K562 (cell line): ENCODE measurements around the gene GNS. TPM values are rescaled to one million over a fixed set of nuclear protein-coding genes. Genes with fewer than 3 reads are reported as not detected.

Source experiments
- ARID3B ChIP-seq: fragments of 250-450 bp; sonication (Bioruptor Pico); IDR thresholded peaks from 2 replicates; pipeline ENCODE4 v1.4.0; 2020; ENCODE audit warnings: borderline replicate concordance
- ATF1 ChIP-seq, 2 experiments: fragments of 450-650 bp in 1 of 2; IDR thresholded peaks; 2 replicates each; pipeline ENCODE4 v1.6.1; 2016; ENCODE audit warnings: missing compliant biosample characterization in 1 of 2, missing genetic modification characterization in 1 of 2
- BACH1 ChIP-seq: fragments of 200-800 bp; sonication (Bioruptor generic); IDR thresholded peaks from 2 replicates; pipeline ENCODE4 v1.6.1; 2016; ENCODE audit warnings: missing genetic modification characterization, missing compliant biosample characterization
- C11orf30 ChIP-seq: fragments of 450-650 bp; IDR thresholded peaks from 2 replicates; pipeline ENCODE4 v1.6.1; 2016; ENCODE audit warnings: low read depth, mild to moderate bottlenecking
- CHCHD3 ChIP-seq: fragments of 250-450 bp; sonication (Bioruptor Pico); IDR thresholded peaks from 2 replicates; pipeline ENCODE4 v2.1.2; 2022; ENCODE audit warnings: mild to moderate bottlenecking
- CHD1 ChIP-seq: fragments of 200-600 bp; sonication (generic); IDR thresholded peaks from one replicate; pipeline ENCODE4 v1.6.1; 2012; ENCODE audit warnings: mild to moderate bottlenecking, moderate library complexity, low read length, inconsistent platforms
- CTCF ChIP-seq, 3 experiments: IDR thresholded peaks in 2 of 3; conservative IDR thresholded peaks in 1 of 3; 2 replicates each; pipeline ENCODE4 v1.5.1; 2011 to 2012; ENCODE audit warnings: low read length in 3 of 3, mild to moderate bottlenecking in 3 of 3, control low read depth in 2 of 3, improper control_type of control experiment in 1 of 3, inconsistent platforms in 1 of 3, low read depth in 1 of 3, mixed read lengths in 1 of 3, moderate library complexity in 1 of 3; ENCODE audit not compliant: insufficient read depth in 2 of 3
- DDX20 ChIP-seq: fragments of 450-650 bp; IDR thresholded peaks from 2 replicates; pipeline ENCODE4 v1.6.1; 2016; ENCODE audit warnings: missing genetic modification characterization, low read depth, mild to moderate bottlenecking, missing compliant biosample characterization, moderate library complexity
- FOSL1 ChIP-seq: fragments of 200-800 bp; sonication (Bioruptor generic); conservative IDR thresholded peaks from 2 replicates; pipeline ENCODE4 v1.6.1; 2016; ENCODE audit warnings: missing genetic modification characterization, missing compliant biosample characterization
- FOXJ2 ChIP-seq: fragments of 200-800 bp; sonication (Bioruptor generic); IDR thresholded peaks from 2 replicates; pipeline ENCODE4 v1.6.1; 2016; ENCODE audit warnings: missing genetic modification characterization, missing compliant biosample characterization
- GTF2B ChIP-seq: IDR thresholded peaks from 2 replicates; pipeline ENCODE4 v1.6.1; 2011; ENCODE audit not compliant: insufficient read length; ENCODE audit errors: extremely low read depth
- HDAC2 ChIP-seq: fragments of 450-650 bp; IDR thresholded peaks from 2 replicates; pipeline ENCODE4 v1.6.1; 2016; ENCODE audit warnings: mild to moderate bottlenecking
- MAFF ChIP-seq: IDR thresholded peaks from 2 replicates; pipeline ENCODE4 v1.6.1; 2012; ENCODE audit warnings: low read length, improper control_type of control experiment
- MAFK ChIP-seq: IDR thresholded peaks from 2 replicates; pipeline ENCODE4 v1.6.1; 2011; ENCODE audit warnings: low read length, improper control_type of control experiment
- MEF2A ChIP-seq: IDR thresholded peaks from 2 replicates; pipeline ENCODE4 v1.6.1; 2011; ENCODE audit warnings: low read depth, mild to moderate bottlenecking, low read length, moderate library complexity; ENCODE audit not compliant: control insufficient read depth
- MEIS2 ChIP-seq: fragments of 450-650 bp; IDR thresholded peaks from 2 replicates; pipeline ENCODE4 v1.6.1; 2014; ENCODE audit warnings: mild to moderate bottlenecking; ENCODE audit not compliant: partially characterized antibody
- MYBL2 ChIP-seq, 2 experiments: fragments of 450-650 bp in 1 of 2; sonication (generic) in 1 of 2; formaldehyde crosslinking in 1 of 2; IDR thresholded peaks; 2 replicates each; pipeline versions ENCODE4 v1.6.1 to v1.8.1; 2017 to 2022; ENCODE audit warnings: borderline replicate concordance in 1 of 2, inconsistent platforms in 1 of 2, low read depth in 1 of 2, mild to moderate bottlenecking in 1 of 2, missing genetic modification reagents in 1 of 2, moderate library complexity in 1 of 2
- NELFE ChIP-seq: IDR thresholded peaks from 2 replicates; pipeline ENCODE4 v1.6.1; 2011; ENCODE audit warnings: mild to moderate bottlenecking; ENCODE audit not compliant: insufficient read depth, insufficient read length
- OTX1 ChIP-seq: fragments of 450-650 bp; formaldehyde crosslinking; IDR thresholded peaks from 2 replicates; pipeline ENCODE4 v1.4.0; 2022; ENCODE audit warnings: mild to moderate bottlenecking
- PKNOX1 ChIP-seq: fragments of 450-650 bp; IDR thresholded peaks from 2 replicates; pipeline ENCODE4 v1.6.1; 2016
- YY1 ChIP-seq, 3 experiments: IDR thresholded peaks; 2 replicates each; pipeline ENCODE4 v1.6.1; 2011; ENCODE audit warnings: low read length in 2 of 3, mild to moderate bottlenecking in 2 of 3, moderate library complexity in 2 of 3, borderline replicate concordance in 1 of 3, control low read depth in 1 of 3, low read depth in 1 of 3; ENCODE audit not compliant: insufficient read depth in 3 of 3, insufficient replicate concordance in 2 of 3, control insufficient read depth in 1 of 3, insufficient read length in 1 of 3; ENCODE audit errors: extremely low read depth in 1 of 3
- ZKSCAN3 ChIP-seq: fragments of 250-450 bp; sonication (Bioruptor Pico); IDR thresholded peaks from 2 replicates; pipeline ENCODE4 v1.4.0; 2020
- ZNF23 ChIP-seq: fragments of 250-450 bp; sonication (Bioruptor Pico); IDR thresholded peaks from 2 replicates; pipeline ENCODE4 v1.4.0; 2020; ENCODE audit warnings: mild to moderate bottlenecking
- polyA plus RNA-seq, 8 experiments: library from polyadenylated mRNA; depleted of rRNA in 4 of 8; stranded (reverse) in 5 of 8; unstranded in 3 of 8; fragments of >200 nt; fragmentation: Nextera tagmentation in 2 of 8; fragmentation: Illumina TruSeq in 1 of 8; extraction: Ambion mirVana in 2 of 8; extraction: Trizol in 1 of 8; gene quantifications; 2 replicates each; pipeline versions ENCODE4 v1.2.1 to v1.2.3, GENCODE V29; 2011 to 2014; ENCODE audit warnings: inconsistent platforms in 1 of 8, missing spikeins in 1 of 8
- total RNA-seq, 7 experiments: library from RNA; depleted of rRNA in 6 of 7; stranded (reverse); fragments of >200 nt in 6 of 7; fragmentation: Illumina TruSeq in 2 of 7; extraction: Trizol in 2 of 7; gene quantifications; 2 replicates each; pipeline versions ENCODE4 v1.2.1 to v1.2.3, GENCODE V29; 2011 to 2021; ENCODE audit warnings: low replicate concordance in 1 of 7

Gene GNS
- total and polyA plus RNA-seq, 9 of the 15 experiments (the other 6 are each of a cell fraction or from before 2014, with no cell fraction given) = 4.6 to 30.3 (median 18.9) TPM

- TF ChIP-seq CTCF (IDR thresholded peaks at IDR 0.05 in 2 of 3, conservative IDR thresholded peaks at IDR 0.05 in 1 of 3; ENCODE audit: insufficient read depth in 2 of 3, low read depth in 1 of 3, low read length in 3 of 3) (peak; percentile 76 to 96 (median 89)), FOSL1 (peak; percentile 57), CHD1 (no peak), ZNF23 (CRISPR knock-in tag) (no peak), ATF1 (CRISPR knock-in tag; IDR thresholded peaks at IDR 0.05) (no peak), ATF1 (tag; IDR thresholded peaks at IDR 0.05) (peak; percentile 46; the same call in 1 of the 2 replicates), MEIS2 (peak; percentile 28), C11orf30 (peak; percentile 78), MEF2A (no peak), MAFK (peak; percentile 74; the same call in 1 of the 2 replicates), MAFF (peak; percentile 84), BACH1 (tag) (peak; percentile 76; the same call in 1 of the 2 replicates), MYBL2 (IDR thresholded peaks at IDR 0.05; ENCODE audit: low read depth) (no peak), MYBL2 (CRISPR knock-in tag; IDR thresholded peaks at IDR 0.05; ENCODE audit: borderline replicate concordance) (no peak), YY1 (IDR thresholded peaks at IDR 0.05; ENCODE audit: borderline replicate concordance in 1 of 3, control insufficient read depth in 1 of 3, extremely low read depth in 1 of 3, insufficient read depth in 3 of 3, insufficient read length in 1 of 3, insufficient replicate concordance in 2 of 3, low read depth in 1 of 3, low read length in 2 of 3) (no peak), ZKSCAN3 (CRISPR knock-in tag) (no peak), ARID3B (CRISPR knock-in tag) (no peak), OTX1 (CRISPR knock-in tag) (no peak), PKNOX1 (peak; percentile 53; the same call in 1 of the 2 replicates), DDX20 (tag) (no peak), CHCHD3 (no peak), FOXJ2 (tag) (0 out of 2 replicates have a peak, but pooled peaks have one; percentile 39), NELFE (no peak), HDAC2 (no peak), GTF2B (no peak)
These were observed 37.1 kb upstream of the GNS start (continued) for GRCh38 chr12:64796205-64796845.
